Retinal pigment epithelial cell (primary cell): ENCODE measurements around the gene LRRC45.
"Not testable (repeated sequence)": the region's sequence is repeated elsewhere in the genome, so short reads cannot be mapped to it uniquely, and the experiment has no call there.

Source experiments
- DNase-seq: peaks from one replicate; pipeline ENCODE4 v3.0.0-alpha.2; 2010; ENCODE audit warnings: low read depth
- H3K4me3 ChIP-seq: 2 replicates; pipeline ENCODE4 v1.5.1; 2011; ENCODE audit warnings: mild to moderate bottlenecking, low read length, control low read depth, moderate library complexity
- CTCF ChIP-seq: conservative IDR thresholded peaks from 2 replicates; pipeline ENCODE4 v1.5.1; 2011; ENCODE audit warnings: low read depth, low read length, control low read depth, inconsistent platforms

Gene LRRC45

GRCh38 chr17:81980707-81981343 lies 42.3 kb upstream of the LRRC45 start:
- no peak for DNase-seq
- TF ChIP-seq CTCF = no peak
- H3K4me3 ChIP-seq = no peak overlapping the region

GRCh38 chr17:81981511-81981910 lies 41.6 kb upstream of the LRRC45 start:
- H3K4me3 ChIP-seq, DNase-seq: not testable (repeated sequence)

GRCh38 chr17:81983011-81983638 lies 40.0 kb upstream of the LRRC45 start:
- DNase-seq = no peak
- no peak for TF ChIP-seq CTCF
- no peak overlapping the region for H3K4me3 ChIP-seq

GRCh38 chr17:81983639-81984373 lies 39.3 kb upstream of the LRRC45 start:
- no peak overlapping the region for H3K4me3 ChIP-seq
- TF ChIP-seq CTCF = no peak
- DNase-seq = no peak

- no peak for TF ChIP-seq CTCF
- no peak for DNase-seq
- no peak overlapping the region for H3K4me3 ChIP-seq
These were observed 38.2 kb upstream of the LRRC45 start for GRCh38 chr17:81984773-81985410.

GRCh38 chr17:81986606-81987005 lies 36.5 kb upstream of the LRRC45 start:
- no peak overlapping the region for H3K4me3 ChIP-seq
- TF ChIP-seq CTCF = no peak
- no peak for DNase-seq

GRCh38 chr17:81987161-81987770 lies 35.8 kb upstream of the LRRC45 start:
- no peak for TF ChIP-seq CTCF
- no peak for DNase-seq
- H3K4me3 ChIP-seq = no peak overlapping the region
